Medulla oblongata (tissue), 1 donor: ENCODE results near the gene PROKR2.

Experiments
- DNase-seq: peaks from one replicate; pipeline ENCODE4 v3.0.0-alpha.2; 2015; ENCODE audit errors: extremely low spot score

PROKR2 gene

DNA sequence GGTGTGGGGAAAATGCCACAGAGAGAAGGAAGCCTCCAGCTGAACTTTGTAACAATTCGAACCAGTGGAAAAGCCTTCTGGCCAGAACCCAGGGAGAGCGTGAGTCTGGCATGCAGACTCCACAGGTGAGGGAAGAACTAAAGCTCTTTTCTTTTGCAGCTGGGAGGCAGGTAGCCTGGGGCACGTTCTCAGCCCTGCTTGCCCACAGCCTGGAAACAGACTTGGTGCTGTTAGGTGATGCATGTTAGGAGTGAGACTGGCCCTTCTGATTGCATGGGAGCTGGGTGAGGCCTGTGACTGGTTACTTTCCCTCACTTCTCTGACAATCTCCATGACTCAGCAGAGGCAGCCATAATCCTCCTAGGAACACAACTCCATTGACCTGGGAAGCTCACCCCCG lies 34.2 kb downstream of the PROKR2 start:
- DNase-seq, result no peak

GRCh38 chr20:5279661-5280060 lies 37.1 kb downstream of the PROKR2 start:
- no peak for DNase-seq

- DNase-seq, result no peak
Measured at GRCh38 chr20:5272268-5272667, 44.5 kb downstream of the PROKR2 start.

DNA sequence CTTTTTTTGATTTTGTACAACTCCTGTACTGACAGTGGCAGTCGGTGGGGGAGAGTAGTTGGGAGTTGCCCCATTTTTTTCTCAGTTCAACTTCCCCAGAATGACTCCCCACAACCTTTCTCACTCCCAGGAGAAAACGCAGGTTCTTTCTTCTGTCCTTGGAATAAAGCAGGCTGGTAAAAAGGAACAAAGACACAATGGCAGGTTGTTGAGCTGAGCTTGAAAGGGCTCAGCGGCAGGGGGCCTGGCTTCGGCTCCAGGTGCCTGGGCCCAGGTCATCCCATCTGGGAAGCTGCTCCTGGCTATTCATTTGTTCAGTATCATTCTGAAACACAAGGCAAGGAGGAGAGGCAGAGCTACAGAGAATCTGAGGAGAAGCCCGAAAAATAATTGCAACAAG lies 46.2 kb downstream of the PROKR2 start:
- no peak for DNase-seq

DNA sequence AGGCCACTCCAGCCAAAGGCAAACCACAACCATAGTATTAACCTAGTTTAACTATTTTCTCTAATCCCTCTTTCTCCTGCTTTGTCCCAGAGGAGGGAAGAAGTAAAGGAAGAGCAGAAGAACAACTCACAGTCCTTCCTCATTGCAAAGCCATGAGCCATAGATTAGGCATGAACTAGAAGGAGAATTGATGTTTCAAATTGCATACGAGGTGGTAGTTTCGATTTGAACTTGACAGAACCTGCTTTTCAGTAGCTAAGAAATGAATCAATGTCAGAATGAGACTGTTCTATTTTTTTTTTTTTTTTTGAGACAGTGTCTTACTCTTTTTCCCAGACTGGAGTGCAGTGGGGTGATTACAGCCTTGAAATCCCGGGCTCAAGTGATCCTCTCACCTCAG lies 48.3 kb downstream of the PROKR2 start:
- DNase-seq, result no peak

DNA sequence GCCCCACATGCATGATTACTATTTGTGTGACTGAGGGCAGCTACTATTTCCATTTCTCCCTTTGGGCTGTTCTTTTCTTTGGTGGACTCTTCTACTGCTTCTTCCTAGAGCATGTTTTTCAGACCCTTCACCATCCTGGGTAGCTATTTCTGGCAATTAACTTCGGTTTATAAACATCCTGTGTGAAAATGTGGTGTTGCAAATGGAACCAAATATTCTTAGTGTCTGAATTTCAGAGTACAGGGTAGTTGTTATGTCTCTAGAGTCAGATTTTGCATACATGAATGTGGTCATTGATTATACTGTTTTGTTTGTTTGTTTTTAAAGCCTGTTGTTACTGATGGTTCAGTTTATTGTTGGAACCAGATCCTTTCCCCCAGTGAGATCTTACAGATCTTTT lies 49.7 kb downstream of the PROKR2 start:
- DNase-seq, result no peak
